Measurements from ENCODE around the gene CARD14. TPM values are rescaled to one million over a fixed set of nuclear protein-coding genes. Genes with fewer than 3 reads are reported as not detected.

The CARD14 gene
- total RNA-seq, 1 experiment from 2014 or later = 0.24 TPM

GRCh38 chr17:80196652-80197051, 26.8 kb downstream of the CARD14 start:
- Histone ChIP-seq H4K91ac (ENCODE audit: insufficient read length, low read depth, low read length) (no peak overlapping the region), H2AFZ (ENCODE audit: low read length) (no peak overlapping the region), H3K56ac (ENCODE audit: insufficient read length, low read depth, low read length) (no peak overlapping the region), H3K27ac (ENCODE audit: insufficient read length, low read depth, low read length) (no peak overlapping the region), H3K4ac (ENCODE audit: low read depth, low read length) (no peak overlapping the region), H3K4me1 (ENCODE audit: insufficient read depth, low read length) (no peaks in the 10 kb centered on the region), H3K27me3 (ENCODE audit: insufficient read depth, low read length) (no peaks in the 10 kb centered on the region), H3K79me1 (ENCODE audit: insufficient read depth, low read depth, low read length, poor library complexity, severe bottlenecking) (no peaks in the 10 kb centered on the region), H3K9ac (ENCODE audit: extremely low read depth, insufficient read length, low read length) (no peak overlapping the region), H4K8ac (replicated peaks; ENCODE audit: insufficient read length, low read depth, low read length) (no peak overlapping the region), H3K14ac (ENCODE audit: insufficient read depth, low read length) (no peak overlapping the region), H3T11ph (ENCODE audit: low read length) (no peak overlapping the region), H2BK20ac (ENCODE audit: low read depth, low read length, poor library complexity, severe bottlenecking) (no peak overlapping the region), H3K79me2 (ENCODE audit: insufficient read depth, low read length) (no peaks in the 10 kb centered on the region), H2BK120ac (ENCODE audit: low read depth, low read length, poor library complexity, severe bottlenecking) (no peak overlapping the region), H3K23ac (ENCODE audit: insufficient read length, low read depth, low read length) (no peak overlapping the region), H3K9me3 (ENCODE audit: control insufficient read depth, low read depth, low read length) (no peaks in the 10 kb centered on the region), H2BK5ac (ENCODE audit: insufficient read length, low read length) (no peak overlapping the region), H2AK5ac (ENCODE audit: insufficient read length, low read length) (no peak overlapping the region), H2BK12ac (ENCODE audit: insufficient read length, low read depth, low read length) (no peak overlapping the region), H3K4me2 (ENCODE audit: insufficient read depth, insufficient read length, low read length) (no peak overlapping the region), H4K20me1 (ENCODE audit: control insufficient read depth, insufficient read depth, insufficient read length) (no peaks in the 10 kb centered on the region), H2BK15ac (ENCODE audit: low read depth, low read length) (no peak overlapping the region), H3K23me2 (ENCODE audit: insufficient read length, low read depth, low read length, poor library complexity, severe bottlenecking) (no peaks in the 10 kb centered on the region), H4K5ac (ENCODE audit: insufficient read length, low read depth, low read length) (no peak overlapping the region), H3K18ac (ENCODE audit: insufficient read length, low read depth, low read length) (no peak overlapping the region)
- H3K27me3 Mint-ChIP-seq (ENCODE audit: low read depth) = peaks cover 4% of the 10 kb centered on the region
- peaks cover 7 to 10% of the 10 kb centered on the region in 2 experiments for H3K4me1 Mint-ChIP-seq
- no CpG with 5 or more reads among the region's 7 CpGs for WGBS (ENCODE audit: extremely low coverage, insufficient read length, low lambda C conversion rate)
- H3K4me3 Mint-ChIP-seq = no peak overlapping the region
- no peak overlapping the region for H3K27ac Mint-ChIP-seq
- no peaks in the 10 kb centered on the region for H3K9me3 Mint-ChIP-seq
- no peak for TF ChIP-seq CTCF (conservative IDR thresholded peaks at IDR 0.05)
- no peak for DNase-seq
- H3K36me3 Mint-ChIP-seq (ENCODE audit: insufficient read depth in 1 of 3, low read depth in 3 of 3) = peaks cover 0 to 6% (median 3%) of the 10 kb centered on the region in 3 experiments; a peak in 2 of 7 replicates
